ENCODE results near the gene ACD.

The ACD gene

DNA sequence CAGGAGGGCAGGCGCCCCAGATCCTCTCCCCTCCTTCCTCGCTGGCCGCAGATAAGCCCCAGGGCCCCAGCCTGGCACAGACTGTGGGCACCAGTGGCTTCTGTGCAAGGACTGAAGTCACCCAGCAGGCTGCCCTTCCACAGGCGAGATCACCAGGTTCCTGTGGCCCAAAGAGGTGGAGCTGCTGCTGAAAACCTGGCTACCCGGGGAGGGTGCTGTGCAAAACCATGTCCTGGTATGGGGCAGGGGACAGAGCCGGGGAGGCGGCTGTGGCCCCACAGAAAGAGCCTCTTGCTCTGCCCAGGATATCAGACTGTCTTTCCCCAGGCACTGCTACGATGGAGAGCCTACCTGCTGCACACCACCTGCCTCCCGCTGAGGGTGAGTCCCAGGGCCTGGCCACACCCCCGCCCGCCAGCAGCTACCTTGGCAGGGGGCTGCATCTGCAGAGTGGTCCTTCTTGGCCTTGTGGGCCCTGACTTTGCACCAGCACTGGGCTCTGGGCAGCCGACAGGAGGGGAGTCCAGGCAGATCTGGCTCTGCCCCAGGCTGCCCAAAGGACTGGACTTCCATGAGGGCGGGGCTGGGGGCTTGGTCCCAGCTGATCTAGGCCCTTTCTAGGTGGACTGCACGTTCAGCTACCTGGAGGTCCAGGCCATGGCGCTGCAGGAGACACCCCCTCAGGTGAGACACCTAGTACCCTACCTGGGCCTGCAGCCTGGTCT is 14.5 kb downstream of the ACD start:
- DNase-seq (ENCODE audit: low read depth in 1 of 2, low spot score in 1 of 2), result no peak
- TF ChIP-seq JUND (IDR thresholded peaks at IDR 0.05; ENCODE audit: low read depth), result no peak
- in situ Hi-C loops (cut with HindIII; ENCODE audit: low pct_unique_long_range_greater_than_20kb, low sequenced_read_pairs), result no loop called here

DNA sequence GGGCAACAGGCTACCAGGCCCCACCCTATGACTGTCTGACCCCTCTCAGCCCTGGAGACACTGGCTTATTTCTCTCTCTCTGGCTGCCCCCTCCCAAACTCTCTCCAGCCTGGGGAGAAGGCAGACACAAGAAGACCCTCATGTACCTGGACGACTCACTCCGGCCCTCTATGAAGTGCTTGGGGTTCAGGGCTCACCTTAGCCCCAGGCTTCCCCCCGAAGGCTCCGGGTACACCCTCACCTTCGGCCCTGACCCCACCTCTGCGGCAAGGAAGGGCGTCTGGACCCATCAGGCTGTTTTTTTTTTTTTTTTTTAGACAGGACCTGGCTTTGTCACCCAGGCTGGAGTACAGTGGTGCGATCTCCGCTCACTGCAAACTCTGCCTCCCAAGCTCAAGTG is 16.0 kb downstream of the ACD start:
- no peak for TF ChIP-seq JUND (IDR thresholded peaks at IDR 0.05; ENCODE audit: low read depth)
- DNase-seq (ENCODE audit: low read depth in 1 of 2, low spot score in 1 of 2), result no peak
- in situ Hi-C loops (cut with HindIII; ENCODE audit: low pct_unique_long_range_greater_than_20kb, low sequenced_read_pairs), result no loop called here

GRCh38 chr16:67641779-67642708 is 18.0 kb downstream of the ACD start:
- peak in 1 of 2 experiments; percentile 35 for DNase-seq (ENCODE audit: low read depth in 1 of 2, low spot score in 1 of 2)
- in situ Hi-C loops (cut with HindIII; ENCODE audit: low pct_unique_long_range_greater_than_20kb, low sequenced_read_pairs), result no loop called here
- TF ChIP-seq JUND (IDR thresholded peaks at IDR 0.05; ENCODE audit: low read depth), result no peak

- DNase-seq (ENCODE audit: low read depth in 1 of 2, low spot score in 1 of 2), result no peak
- no peak for TF ChIP-seq JUND (IDR thresholded peaks at IDR 0.05; ENCODE audit: low read depth)
- in situ Hi-C loops (cut with HindIII; ENCODE audit: low pct_unique_long_range_greater_than_20kb, low sequenced_read_pairs), result no loop called here
Observed at GRCh38 chr16:67637625-67638024, 22.4 kb downstream of the ACD start.

- DNase-seq (ENCODE audit: low read depth in 1 of 2, low spot score in 1 of 2), result no peak
- in situ Hi-C loops (cut with HindIII; ENCODE audit: low pct_unique_long_range_greater_than_20kb, low sequenced_read_pairs), result no loop called here
- no peak for TF ChIP-seq JUND (IDR thresholded peaks at IDR 0.05; ENCODE audit: low read depth)
Observed at GRCh38 chr16:67636713-67637112, 23.3 kb downstream of the ACD start.

GRCh38 chr16:67632415-67633172 is 27.5 kb downstream of the ACD start:
- DNase-seq (ENCODE audit: low read depth in 1 of 2, low spot score in 1 of 2), result no peak
- in situ Hi-C loops (cut with HindIII; ENCODE audit: low pct_unique_long_range_greater_than_20kb, low sequenced_read_pairs), result no loop called here
- TF ChIP-seq JUND (IDR thresholded peaks at IDR 0.05; ENCODE audit: low read depth), result no peak

DNA sequence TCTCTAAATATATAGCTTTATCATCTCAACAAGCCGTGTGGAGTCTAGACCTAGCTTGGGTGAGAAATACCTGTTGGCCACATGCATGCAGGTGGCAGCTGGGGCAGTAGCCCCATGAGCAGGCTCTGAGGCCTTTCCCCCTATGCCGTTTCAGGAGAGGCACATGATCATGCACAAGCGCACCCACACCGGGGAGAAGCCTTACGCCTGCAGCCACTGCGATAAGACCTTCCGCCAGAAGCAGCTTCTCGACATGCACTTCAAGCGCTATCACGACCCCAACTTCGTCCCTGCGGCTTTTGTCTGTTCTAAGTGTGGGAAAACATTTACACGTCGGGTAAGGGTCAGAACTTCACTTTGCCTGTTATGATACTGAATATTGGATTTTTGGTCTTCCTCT is 31.8 kb downstream of the ACD start:
- DNase-seq (ENCODE audit: low read depth in 1 of 2, low spot score in 1 of 2), result no peak
- TF ChIP-seq JUND (IDR thresholded peaks at IDR 0.05; ENCODE audit: low read depth), result no peak
- in situ Hi-C loops (cut with HindIII; ENCODE audit: low pct_unique_long_range_greater_than_20kb, low sequenced_read_pairs), result no loop called here

DNA sequence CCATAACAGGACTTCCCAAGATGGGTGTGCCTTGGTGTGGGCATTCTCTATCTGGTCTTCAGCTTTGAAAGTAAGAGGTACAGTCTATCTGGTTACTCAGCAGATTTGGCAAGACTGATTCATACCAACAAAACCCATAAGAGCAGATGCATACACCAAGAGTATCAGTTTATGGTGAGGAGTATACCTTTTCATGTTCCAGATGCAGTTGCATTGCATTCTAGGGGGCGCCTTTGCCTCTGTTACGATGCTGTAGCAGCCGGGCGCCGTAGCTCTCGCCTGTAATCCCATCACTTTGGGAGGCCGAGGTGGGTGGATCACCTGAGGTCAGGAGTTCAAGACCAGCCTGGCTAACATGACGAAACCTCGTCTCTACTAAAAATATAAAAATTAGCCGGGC is 46.3 kb downstream of the ACD start:
- TF ChIP-seq JUND (IDR thresholded peaks at IDR 0.05; ENCODE audit: low read depth), result no peak
- no peak for DNase-seq (ENCODE audit: low read depth in 1 of 2, low spot score in 1 of 2)
- in situ Hi-C loops (cut with HindIII; ENCODE audit: low pct_unique_long_range_greater_than_20kb, low sequenced_read_pairs), result no loop called here

- in situ Hi-C loops (cut with HindIII; ENCODE audit: low pct_unique_long_range_greater_than_20kb, low sequenced_read_pairs), result no loop called here
- DNase-seq (ENCODE audit: low read depth in 1 of 2, low spot score in 1 of 2), result no peak
- no peak for TF ChIP-seq JUND (IDR thresholded peaks at IDR 0.05; ENCODE audit: low read depth)
Observed at GRCh38 chr16:67608364-67608763, 51.7 kb downstream of the ACD start.
